Mesenchymal stem cell (in vitro differentiated cells and primary cell): Measurements from ENCODE around the gene ZFYVE28.
A peak's percentile ranks its signal among the peaks of the same experiment; 100 is the strongest.

Experiments
- DNase-seq: peaks from one replicate; pipeline ENCODE4 v3.0.0-alpha.2; 2013
- H2AFZ ChIP-seq: one replicate; pipeline ENCODE4 v1.6.1; 2013; ENCODE audit warnings: low read depth, mild to moderate bottlenecking, control low read depth, inconsistent platforms, low read length, moderate library complexity
- H2AK5ac ChIP-seq: 2 replicates; pipeline ENCODE4 v1.6.1; 2013; ENCODE audit warnings: low read length, moderate library complexity, mild to moderate bottlenecking, inconsistent platforms; ENCODE audit not compliant: severe bottlenecking
- H2BK120ac ChIP-seq: one replicate; pipeline ENCODE4 v1.6.1; 2013; ENCODE audit warnings: low read depth, mild to moderate bottlenecking, inconsistent platforms, low read length, moderate library complexity
- H2BK12ac ChIP-seq, 2 experiments: one replicate each; pipeline ENCODE4 v1.6.1; 2013; ENCODE audit warnings: inconsistent platforms in 2 of 2, low read length in 2 of 2, mild to moderate bottlenecking in 2 of 2, moderate library complexity in 2 of 2, control low read depth in 1 of 2
- H2BK15ac ChIP-seq: one replicate; pipeline ENCODE4 v1.6.1; 2013; ENCODE audit warnings: mild to moderate bottlenecking, low read depth, inconsistent platforms; ENCODE audit not compliant: poor library complexity, severe bottlenecking
- H2BK5ac ChIP-seq: 2 replicates; pipeline ENCODE4 v1.6.1; 2013; ENCODE audit warnings: low read depth, mild to moderate bottlenecking, low read length, control low read depth, inconsistent platforms; ENCODE audit not compliant: poor library complexity, severe bottlenecking
- H3K14ac ChIP-seq, 2 experiments: one replicate each; pipeline ENCODE4 v1.6.1; 2013; ENCODE audit warnings: inconsistent platforms in 2 of 2, low read length in 2 of 2, control low read depth in 1 of 2, mild to moderate bottlenecking in 1 of 2, moderate library complexity in 1 of 2
- H3K18ac ChIP-seq, 2 experiments: one replicate each; pipeline ENCODE4 v1.6.1; 2013; ENCODE audit warnings: inconsistent platforms in 2 of 2, low read length in 2 of 2, control low read depth in 1 of 2, low read depth in 1 of 2, mild to moderate bottlenecking in 1 of 2
- H3K23ac ChIP-seq, 2 experiments: one replicate each; pipeline ENCODE4 v1.6.1; 2013; ENCODE audit warnings: inconsistent platforms in 2 of 2, low read length in 2 of 2, mild to moderate bottlenecking in 2 of 2, moderate library complexity in 2 of 2, control low read depth in 1 of 2
- H3K27ac ChIP-seq: 2 replicates; pipeline ENCODE4 v1.5.1; 2013; ENCODE audit warnings: mild to moderate bottlenecking, moderate library complexity, low read length, control low read depth, inconsistent platforms; ENCODE audit not compliant: poor library complexity, severe bottlenecking
- H3K27me3 ChIP-seq, 2 experiments: 2 replicates each; pipeline versions ENCODE4 v1.6.1 to v1.7.0; 2013; ENCODE audit warnings: low read length in 2 of 2, mild to moderate bottlenecking in 2 of 2, moderate library complexity in 2 of 2, control low read depth in 1 of 2, inconsistent platforms in 1 of 2; ENCODE audit not compliant: control insufficient read depth in 1 of 2, insufficient read depth in 1 of 2
- H3K36me3 ChIP-seq, 2 experiments: 2 replicates each; pipeline versions ENCODE4 v1.6.1 to v1.7.0; 2013; ENCODE audit warnings: low read length in 2 of 2, control low read depth in 1 of 2, inconsistent platforms in 1 of 2, low read depth in 1 of 2, mild to moderate bottlenecking in 1 of 2; ENCODE audit not compliant: insufficient read depth in 2 of 2, control insufficient read depth in 1 of 2
- H3K4ac ChIP-seq, 2 experiments: one replicate each; pipeline ENCODE4 v1.6.1; 2013; ENCODE audit warnings: inconsistent platforms in 2 of 2, low read length in 2 of 2, mild to moderate bottlenecking in 2 of 2, moderate library complexity in 2 of 2, control low read depth in 1 of 2, low read depth in 1 of 2
- H3K4me1 ChIP-seq: 2 replicates; pipeline ENCODE4 v1.6.1; 2013; ENCODE audit warnings: low read depth, low read length, control low read depth; ENCODE audit not compliant: control insufficient read depth, insufficient read depth
- H3K4me2 ChIP-seq: 2 replicates; pipeline ENCODE4 v1.6.1; 2013; ENCODE audit warnings: low read length, mild to moderate bottlenecking, inconsistent platforms; ENCODE audit not compliant: poor library complexity, severe bottlenecking
- H3K4me3 ChIP-seq, 2 experiments: 2 replicates each; pipeline versions ENCODE4 v1.5.1 to v1.7.0; 2013; ENCODE audit warnings: low read length in 2 of 2, mild to moderate bottlenecking in 2 of 2, control low read depth in 1 of 2, low read depth in 1 of 2; ENCODE audit not compliant: insufficient read depth in 1 of 2
- H3K79me1 ChIP-seq: replicated peaks from 2 replicates; pipeline ENCODE4 v1.6.1; 2013; ENCODE audit warnings: mild to moderate bottlenecking, control low read depth, low read length, inconsistent platforms; ENCODE audit not compliant: poor library complexity, severe bottlenecking
- H3K9ac ChIP-seq: 2 replicates; pipeline ENCODE4 v1.7.0; 2013; ENCODE audit warnings: mild to moderate bottlenecking, low read length, moderate library complexity
- H3K9me3 ChIP-seq: 2 replicates; pipeline ENCODE4 v1.7.0; 2013; ENCODE audit warnings: mild to moderate bottlenecking, low read length; ENCODE audit not compliant: control insufficient read depth
- H4K8ac ChIP-seq: one replicate; pipeline ENCODE4 v1.6.1; 2013; ENCODE audit warnings: inconsistent platforms, mild to moderate bottlenecking, low read length, moderate library complexity
- H4K91ac ChIP-seq: one replicate; pipeline ENCODE4 v1.6.1; 2013; ENCODE audit warnings: mild to moderate bottlenecking, low read length, inconsistent platforms
- WGBS: methylation state at CpG from one replicate; pipeline ENCODE4 v1.1.7; 2013; ENCODE audit warnings: mixed read lengths; 5-methylcytosine and 5-hydroxymethylcytosine counted together

The ZFYVE28 gene

GRCh38 chr4:2436761-2437474 is 18.5 kb upstream of the ZFYVE28 start:
- H3K18ac ChIP-seq: no peak overlapping the region
- H3K4ac ChIP-seq: no peak overlapping the region
- H2BK120ac ChIP-seq: no peak overlapping the region
- peak overlapping the region; percentile 43 for H4K91ac ChIP-seq
- H3K4me3 ChIP-seq: no peak overlapping the region
- no peak overlapping the region for H3K27ac ChIP-seq
- 89% methylated on average over 30 of the region's 30 CpGs for WGBS
- no peak overlapping the region for H3K4me2 ChIP-seq
- no peaks in the 10 kb centered on the region for H3K9me3 ChIP-seq
- H2BK5ac ChIP-seq: no peak overlapping the region
- no peak overlapping the region for H3K14ac ChIP-seq
- no peak overlapping the region for H4K8ac ChIP-seq
- DNase-seq: no peak
- no peaks in the 10 kb centered on the region for H3K36me3 ChIP-seq
- peaks cover 0 to 23% of the 10 kb centered on the region in 2 experiments for H3K27me3 ChIP-seq
- no peak overlapping the region for H2BK12ac ChIP-seq
- peaks cover 27% of the 10 kb centered on the region for H3K4me1 ChIP-seq
- H3K79me1 ChIP-seq: no peaks in the 10 kb centered on the region
- no peak overlapping the region for H3K23ac ChIP-seq
- H2AFZ ChIP-seq: no peak overlapping the region
- no peak overlapping the region for H2BK15ac ChIP-seq
- H3K9ac ChIP-seq: no peak overlapping the region
- H2AK5ac ChIP-seq: no peak overlapping the region

DNA sequence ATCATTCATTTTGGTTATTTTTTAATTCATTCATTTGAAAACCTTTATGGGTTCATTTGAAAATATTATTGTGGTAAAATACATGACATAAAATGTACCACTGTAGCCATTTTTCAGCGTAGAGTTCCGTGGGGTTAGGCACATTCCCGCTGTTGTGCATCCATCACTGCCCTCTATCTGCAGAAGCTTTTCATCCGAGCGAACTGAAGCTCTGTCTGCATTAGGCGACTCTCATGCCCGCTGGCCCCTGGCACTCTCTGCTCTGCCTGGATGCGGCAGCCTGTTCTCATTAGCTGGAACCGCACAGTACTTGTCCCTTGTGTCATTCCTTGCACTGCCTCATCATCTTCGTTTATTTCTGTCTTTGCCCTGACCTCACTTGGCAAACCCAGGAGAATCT is 17.9 kb upstream of the ZFYVE28 start:
- H2BK5ac ChIP-seq: no peak overlapping the region
- H3K4me2 ChIP-seq: no peak overlapping the region
- no peak overlapping the region for H2BK120ac ChIP-seq
- H2BK12ac ChIP-seq: no peak overlapping the region
- H3K36me3 ChIP-seq: no peaks in the 10 kb centered on the region
- no peak overlapping the region for H3K18ac ChIP-seq
- H3K27me3 ChIP-seq: peaks cover 0 to 23% of the 10 kb centered on the region in 2 experiments
- H3K27ac ChIP-seq: no peak overlapping the region
- H4K91ac ChIP-seq: no peak overlapping the region
- H3K4ac ChIP-seq: no peak overlapping the region
- no peak overlapping the region for H4K8ac ChIP-seq
- no peak overlapping the region for H2AK5ac ChIP-seq
- peaks cover 25% of the 10 kb centered on the region for H3K4me1 ChIP-seq
- no peak overlapping the region for H2BK15ac ChIP-seq
- WGBS: 77% methylated on average over 10 of the region's 10 CpGs
- H2AFZ ChIP-seq: no peak overlapping the region
- H3K23ac ChIP-seq: no peak overlapping the region
- no peaks in the 10 kb centered on the region for H3K79me1 ChIP-seq
- no peak overlapping the region for H3K4me3 ChIP-seq
- DNase-seq: no peak
- H3K9ac ChIP-seq: no peak overlapping the region
- no peak overlapping the region for H3K14ac ChIP-seq
- H3K9me3 ChIP-seq: no peaks in the 10 kb centered on the region

DNA sequence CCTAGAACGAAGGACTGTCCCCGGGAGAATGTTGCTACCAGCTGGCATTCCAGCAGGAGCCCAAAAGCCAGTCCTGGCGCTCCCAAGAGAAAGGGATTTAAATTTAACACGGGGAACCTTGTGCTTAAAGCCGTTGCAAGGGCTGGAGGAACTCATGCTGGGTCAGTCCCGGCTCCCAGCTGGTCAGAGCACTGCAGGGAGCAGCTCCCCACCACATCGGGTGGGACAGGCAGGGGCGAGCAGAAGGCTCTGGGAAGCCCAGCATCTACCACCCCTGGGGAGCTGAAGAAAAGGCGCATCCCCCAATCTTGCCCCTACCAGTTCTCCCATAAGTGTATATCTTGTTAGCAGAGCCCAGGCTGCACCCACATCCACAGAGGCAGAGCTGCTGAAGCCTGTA is 16.0 kb upstream of the ZFYVE28 start:
- no peak overlapping the region for H2BK12ac ChIP-seq
- no peak overlapping the region for H3K27ac ChIP-seq
- no peak overlapping the region for H4K8ac ChIP-seq
- no peak overlapping the region for H2BK120ac ChIP-seq
- no peaks in the 10 kb centered on the region for H3K36me3 ChIP-seq
- H3K14ac ChIP-seq: no peak overlapping the region
- H3K4ac ChIP-seq: no peak overlapping the region
- H3K23ac ChIP-seq: no peak overlapping the region
- H3K9me3 ChIP-seq: no peaks in the 10 kb centered on the region
- H3K4me1 ChIP-seq: peaks cover 25% of the 10 kb centered on the region
- 68% methylated on average over 9 of the region's 9 CpGs for WGBS
- H3K27me3 ChIP-seq: peaks cover 0 to 23% of the 10 kb centered on the region in 2 experiments
- H3K18ac ChIP-seq: no peak overlapping the region
- DNase-seq: no peak
- no peak overlapping the region for H2AFZ ChIP-seq
- no peak overlapping the region for H2BK5ac ChIP-seq
- no peak overlapping the region for H2BK15ac ChIP-seq
- no peaks in the 10 kb centered on the region for H3K79me1 ChIP-seq
- no peak overlapping the region for H4K91ac ChIP-seq
- no peak overlapping the region for H3K4me3 ChIP-seq
- no peak overlapping the region for H2AK5ac ChIP-seq
- H3K4me2 ChIP-seq: no peak overlapping the region
- H3K9ac ChIP-seq: no peak overlapping the region

- H2AFZ ChIP-seq: no peak overlapping the region
- H2BK5ac ChIP-seq: no peak overlapping the region
- H3K4me1 ChIP-seq: peaks cover 22% of the 10 kb centered on the region
- no peak overlapping the region for H2BK12ac ChIP-seq
- H3K9me3 ChIP-seq: no peaks in the 10 kb centered on the region
- H4K8ac ChIP-seq: no peak overlapping the region
- H2BK120ac ChIP-seq: no peak overlapping the region
- no peak overlapping the region for H3K4me2 ChIP-seq
- H3K4me3 ChIP-seq: no peak overlapping the region
- H3K23ac ChIP-seq: no peak overlapping the region
- H3K27ac ChIP-seq: no peak overlapping the region
- no peaks in the 10 kb centered on the region for H3K79me1 ChIP-seq
- H2BK15ac ChIP-seq: no peak overlapping the region
- no peak overlapping the region for H2AK5ac ChIP-seq
- 86% methylated on average over 29 of the region's 29 CpGs for WGBS
- H3K27me3 ChIP-seq: peaks cover 0 to 23% of the 10 kb centered on the region in 2 experiments
- H3K9ac ChIP-seq: no peak overlapping the region
- H3K18ac ChIP-seq: no peak overlapping the region
- peak overlapping the region in 1 of 2 experiments; percentile 30 for H3K14ac ChIP-seq
- no peak overlapping the region for H3K4ac ChIP-seq
- DNase-seq: no peak
- H3K36me3 ChIP-seq: no peaks in the 10 kb centered on the region
- H4K91ac ChIP-seq: no peak overlapping the region
Measured at GRCh38 chr4:2433609-2434350, 15.3 kb upstream of the ZFYVE28 start.
